ENCODE measurements around the gene RNASEH2B. TPM values are rescaled to one million over a fixed set of nuclear protein-coding genes. Genes with fewer than 3 reads are reported as not detected.

The RNASEH2B gene
- total and polyA plus RNA-seq, 2 of the 8 experiments (the other 6 are each of a cell fraction or from before 2014, with no cell fraction given): 19.3 to 43.9 TPM

GRCh38 chr13:50911937-50912795 lies 2.6 kb downstream of the RNASEH2B start (continued):
- TF ChIP-seq NRF1 (IDR thresholded peaks at IDR 0.05; ENCODE audit: low read depth, low read length) (no peak), JUND (IDR thresholded peaks at IDR 0.05; ENCODE audit: low read length) (peak; percentile 70; the same call in 1 of the 2 replicates), SRF (IDR thresholded peaks at IDR 0.05; ENCODE audit: low read depth, low read length) (peak; percentile 88), ATF3 (IDR thresholded peaks at IDR 0.05; ENCODE audit: insufficient read depth, low read depth, low read length) (no peak), SP4 (IDR thresholded peaks at IDR 0.05; ENCODE audit: low read length) (no peak), SP1 (IDR thresholded peaks at IDR 0.05; ENCODE audit: low read depth, low read length) (0 out of 2 replicates have a peak, but pooled peaks have one; percentile 37), TCF12 (IDR thresholded peaks at IDR 0.05; ENCODE audit: low read depth, low read length) (0 out of 2 replicates have a peak, but pooled peaks have one; percentile 76), EP300 (IDR thresholded peaks at IDR 0.05; ENCODE audit: borderline replicate concordance in 1 of 2, low read depth in 2 of 2, low read length in 2 of 2) (peak in 1 of 2 experiments; percentile 97; a peak in 1 of 3 replicates)

Data from H1 (cell line).